CD14-positive monocyte (primary cell): ENCODE results near the gene RPRD1A. TPM values are rescaled to one million over a fixed set of nuclear protein-coding genes. Genes with fewer than 3 reads are reported as not detected.
A peak's percentile ranks its signal among the peaks of the same experiment; 100 is the strongest.

Experiments used
- DNase-seq, 3 donors: peaks; one replicate each; pipeline ENCODE4 v3.0.0-alpha.2; 2011 to 2022
- H2AFZ ChIP-seq: 2 replicates; pipeline ENCODE4 v1.6.0; 2012; ENCODE audit warnings: mild to moderate bottlenecking, low read depth, low read length, inconsistent platforms; ENCODE audit not compliant: insufficient read depth, poor library complexity, severe bottlenecking
- H3K27ac ChIP-seq, 2 donors: 1 replicate in 1 of 2; 2 replicates in 1 of 2; pipeline ENCODE4 v1.5.1; 2012 to 2013; ENCODE audit warnings: low read length in 2 of 2, control low read depth in 1 of 2, inconsistent platforms in 1 of 2, low read depth in 1 of 2, mild to moderate bottlenecking in 1 of 2
- H3K27me3 ChIP-seq, 2 donors: one replicate each; pipeline versions ENCODE4 v1.6.0 to v1.6.1; 2011 to 2013; ENCODE audit warnings: low read length in 2 of 2; ENCODE audit not compliant: control insufficient read depth in 2 of 2, insufficient read depth in 2 of 2
- H3K36me3 ChIP-seq, 2 donors: replicated peaks in 1 of 2; 1 replicate in 1 of 2; 2 replicates in 1 of 2; pipeline versions ENCODE4 v1.5.1 to v1.6.1; 2012 to 2013; ENCODE audit warnings: low read length in 2 of 2, control low read depth in 1 of 2, inconsistent platforms in 1 of 2, mild to moderate bottlenecking in 1 of 2; ENCODE audit not compliant: insufficient read depth in 2 of 2, control insufficient read depth in 1 of 2
- H3K4me1 ChIP-seq, 2 donors: 1 replicate in 1 of 2; 2 replicates in 1 of 2; pipeline versions ENCODE4 v1.5.1 to v1.6.1; 2012 to 2013; ENCODE audit warnings: low read length in 2 of 2, control low read depth in 1 of 2, inconsistent platforms in 1 of 2, mild to moderate bottlenecking in 1 of 2, moderate library complexity in 1 of 2; ENCODE audit not compliant: insufficient read depth in 2 of 2, control insufficient read depth in 1 of 2
- H3K4me2 ChIP-seq: replicated peaks from 2 replicates; pipeline ENCODE3; 2012; ENCODE audit warnings: low read length, moderate library complexity, mild to moderate bottlenecking; ENCODE audit not compliant: poor library complexity, severe bottlenecking; ENCODE audit errors: extremely low read depth
- H3K4me3 ChIP-seq, 3 experiments: fragments of 200-600 bp in 1 of 3; sonication (generic) in 1 of 3; replicated peaks in 1 of 3; 1 replicate in 2 of 3; 2 replicates in 1 of 3; pipeline ENCODE4 v1.5.1; 2011 to 2013; ENCODE audit warnings: low read length in 3 of 3, mild to moderate bottlenecking in 3 of 3, control low read depth in 2 of 3, low read depth in 2 of 3, inconsistent platforms in 1 of 3, moderate library complexity in 1 of 3
- H3K79me2 ChIP-seq: 2 replicates; pipeline ENCODE4 v1.6.0; 2012; ENCODE audit warnings: mild to moderate bottlenecking, control low read depth, inconsistent platforms, low read length, moderate library complexity; ENCODE audit not compliant: insufficient read depth
- H3K9ac ChIP-seq: 2 replicates; pipeline ENCODE4 v1.6.0; 2017; ENCODE audit warnings: low read length, mild to moderate bottlenecking; ENCODE audit not compliant: insufficient read depth, poor library complexity, severe bottlenecking
- H3K9me3 ChIP-seq, 2 donors: replicated peaks in 1 of 2; 1 replicate in 1 of 2; 2 replicates in 1 of 2; pipeline versions ENCODE4 v1.5.1 to v1.6.1; 2012 to 2013; ENCODE audit warnings: low read length in 2 of 2, control low read depth in 1 of 2; ENCODE audit not compliant: control insufficient read depth in 1 of 2, insufficient read depth in 1 of 2
- H4K20me1 ChIP-seq: 2 replicates; pipeline ENCODE4 v1.6.0; 2012; ENCODE audit warnings: mild to moderate bottlenecking, low read length, control low read depth, moderate library complexity; ENCODE audit not compliant: insufficient read depth
- H3K27ac Mint-ChIP-seq, 7 donors: one replicate each; pipeline ENCODE4 v1.8.0; 2020; ENCODE audit warnings: mild to moderate bottlenecking in 7 of 7, mixed read lengths in 7 of 7, moderate library complexity in 6 of 7, inconsistent platforms in 2 of 7
- H3K27me3 Mint-ChIP-seq, 3 donors: one replicate each; pipeline ENCODE4 v1.8.0; 2021 to 2022; ENCODE audit warnings: low read depth in 3 of 3, mild to moderate bottlenecking in 3 of 3, mixed read lengths in 3 of 3, moderate library complexity in 3 of 3, inconsistent platforms in 1 of 3
- H3K36me3 Mint-ChIP-seq, 2 donors: one replicate each; pipeline ENCODE4 v1.8.0; 2020; ENCODE audit warnings: mixed read lengths in 2 of 2, inconsistent platforms in 1 of 2, mild to moderate bottlenecking in 1 of 2
- H3K4me1 Mint-ChIP-seq: one replicate; pipeline ENCODE4 v1.8.0; 2020; ENCODE audit warnings: mild to moderate bottlenecking, mixed read lengths
- H3K4me3 Mint-ChIP-seq, 2 donors: one replicate each; pipeline ENCODE4 v1.8.0; 2020; ENCODE audit warnings: mild to moderate bottlenecking in 2 of 2, mixed read lengths in 2 of 2, moderate library complexity in 1 of 2
- H3K9me3 Mint-ChIP-seq, 7 donors: one replicate each; pipeline ENCODE4 v1.8.0; 2020 to 2022; ENCODE audit warnings: mixed read lengths in 7 of 7, mild to moderate bottlenecking in 6 of 7, moderate library complexity in 6 of 7, inconsistent platforms in 2 of 7
- WGBS: methylation state at CpG from one replicate; pipeline ENCODE4 v1.1.5; 2013; ENCODE audit warnings: missing lambda C conversion rate; ENCODE audit not compliant: insufficient coverage; 5-methylcytosine and 5-hydroxymethylcytosine counted together
- intact Hi-C, 2 donors: fragments of 100-400 bp; cut with micrococcal nuclease; formaldehyde crosslinking; loops; one replicate each; pipeline versions ENCODE4 v1.15.0 to v1.15.1; 2023
- polyA plus RNA-seq, 3 donors: library from polyadenylated mRNA; depleted of rRNA in 1 of 3; unstranded in 2 of 3; stranded (reverse) in 1 of 3; fragments of 300-500 nt in 2 of 3; fragments of >200 nt in 1 of 3; fragmentation: Illumina TruSeq in 2 of 3; gene quantifications; 1 replicate in 2 of 3; 2 replicates in 1 of 3; pipeline ENCODE4 v1.2.3, GENCODE V29; 2012 to 2021
- TF ChIP-seq, protein P1 (sequence below): fragments of 200-600 bp; IDR thresholded peaks from one replicate; pipeline ENCODE4 v1.8.0; 2022; ENCODE audit warnings: antibody characterized with exemption, mild to moderate bottlenecking

The RPRD1A gene
- polyA plus RNA-seq, 3 donors, result 10.0 to 30.3 (median 10.9) TPM

DNA sequence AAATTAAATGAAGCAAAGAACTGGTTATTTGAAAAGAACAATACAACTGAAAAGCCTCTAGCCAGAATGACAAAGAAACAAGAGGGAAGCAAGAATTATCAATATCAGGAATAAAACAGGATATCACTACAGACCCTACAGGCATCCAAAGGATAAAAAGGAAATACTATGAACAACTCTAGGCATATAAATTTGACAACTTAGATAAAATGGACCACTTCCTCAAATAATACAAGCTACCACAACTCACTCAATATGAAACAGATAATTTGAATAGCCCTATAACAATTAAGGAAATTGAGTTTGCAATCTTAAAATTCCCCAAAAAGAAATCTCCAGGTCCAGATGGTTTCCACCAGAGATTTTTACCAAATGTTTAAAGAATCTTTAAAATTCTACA is 19.8 kb downstream of the RPRD1A start:
- DNase-seq, result peak in 1 of 3 donors; percentile 14
- no peak overlapping the region for H3K4me3 Mint-ChIP-seq

DNA sequence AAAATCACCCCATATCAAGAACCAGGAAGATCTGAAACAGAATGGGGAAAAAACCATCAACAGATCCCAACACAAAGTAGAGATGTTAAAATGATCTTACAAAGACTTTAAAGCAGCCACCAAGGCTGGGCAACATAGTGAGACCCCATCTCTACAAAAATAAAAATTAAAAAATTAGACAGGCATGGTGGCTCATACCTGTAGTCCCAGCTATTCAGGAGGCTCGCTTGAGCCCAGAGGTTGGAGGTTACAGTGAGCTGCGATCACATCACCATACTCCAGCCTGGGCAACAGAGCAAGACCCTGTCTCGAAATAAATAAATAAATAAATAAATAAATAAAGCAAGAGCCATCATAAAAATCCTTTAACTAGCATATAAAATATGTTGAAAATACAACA is 20.5 kb downstream of the RPRD1A start:
- WGBS, result 100% methylated on average over 1 of the region's 3 CpGs
- Histone ChIP-seq H4K20me1 (peaks cover 67% of the 10 kb centered on the region), H3K4me2 (no peak overlapping the region), H3K79me2 (peaks cover 99% of the 10 kb centered on the region), H3K9ac (no peak overlapping the region), H3K4me1 (no peaks in the 10 kb centered on the region), H3K4me3 (no peak overlapping the region), H2AFZ (no peak overlapping the region), H3K27me3 (no peaks in the 10 kb centered on the region), H3K9me3 (peaks cover 0 to 4% of the 10 kb centered on the region in 2 donors), H3K27ac (no peak overlapping the region), H3K36me3 (no peaks in the 10 kb centered on the region)
- Mint-ChIP-seq H3K4me3 (no peak overlapping the region), H3K9me3 (peaks cover 2 to 12% (median 8%) of the 10 kb centered on the region in 7 donors), H3K27me3 (no peaks in the 10 kb centered on the region), H3K36me3 (peaks cover 4 to 13% of the 10 kb centered on the region in 2 donors), H3K27ac (peak overlapping the region in 2 of 7 donors; percentile 5 to 32), H3K4me1 (peaks cover 21% of the 10 kb centered on the region)
- intact Hi-C loops, result no loop called here
- TF ChIP-seq, protein P1, sequence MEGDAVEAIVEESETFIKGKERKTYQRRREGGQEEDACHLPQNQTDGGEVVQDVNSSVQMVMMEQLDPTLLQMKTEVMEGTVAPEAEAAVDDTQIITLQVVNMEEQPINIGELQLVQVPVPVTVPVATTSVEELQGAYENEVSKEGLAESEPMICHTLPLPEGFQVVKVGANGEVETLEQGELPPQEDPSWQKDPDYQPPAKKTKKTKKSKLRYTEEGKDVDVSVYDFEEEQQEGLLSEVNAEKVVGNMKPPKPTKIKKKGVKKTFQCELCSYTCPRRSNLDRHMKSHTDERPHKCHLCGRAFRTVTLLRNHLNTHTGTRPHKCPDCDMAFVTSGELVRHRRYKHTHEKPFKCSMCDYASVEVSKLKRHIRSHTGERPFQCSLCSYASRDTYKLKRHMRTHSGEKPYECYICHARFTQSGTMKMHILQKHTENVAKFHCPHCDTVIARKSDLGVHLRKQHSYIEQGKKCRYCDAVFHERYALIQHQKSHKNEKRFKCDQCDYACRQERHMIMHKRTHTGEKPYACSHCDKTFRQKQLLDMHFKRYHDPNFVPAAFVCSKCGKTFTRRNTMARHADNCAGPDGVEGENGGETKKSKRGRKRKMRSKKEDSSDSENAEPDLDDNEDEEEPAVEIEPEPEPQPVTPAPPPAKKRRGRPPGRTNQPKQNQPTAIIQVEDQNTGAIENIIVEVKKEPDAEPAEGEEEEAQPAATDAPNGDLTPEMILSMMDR, result no peak
- DNase-seq, result no peak

More for the DNA sequence above, 19.8 kb downstream of the RPRD1A start:
- peaks cover 60% of the 10 kb centered on the region for H4K20me1 ChIP-seq
- no peaks in the 10 kb centered on the region for H3K27me3 Mint-ChIP-seq
- no peak overlapping the region for H3K4me3 ChIP-seq
- peaks cover 0 to 6% of the 10 kb centered on the region in 2 donors for H3K9me3 ChIP-seq
- H3K27ac Mint-ChIP-seq, result peak overlapping the region in 2 of 7 donors; percentile 8 to 80
- no peaks in the 10 kb centered on the region for H3K36me3 ChIP-seq
- H3K9me3 Mint-ChIP-seq, result peaks cover 2 to 14% (median 10%) of the 10 kb centered on the region in 7 donors
- peaks cover 99% of the 10 kb centered on the region for H3K79me2 ChIP-seq
- no peak overlapping the region for H3K4me2 ChIP-seq
- TF ChIP-seq, protein P1, result no peak
- peaks cover 7 to 16% of the 10 kb centered on the region in 2 donors for H3K36me3 Mint-ChIP-seq
- H2AFZ ChIP-seq, result no peak overlapping the region
- H3K27ac ChIP-seq, result no peak overlapping the region
- no peak overlapping the region for H3K9ac ChIP-seq
- no peaks in the 10 kb centered on the region for H3K27me3 ChIP-seq
- peaks cover 16% of the 10 kb centered on the region for H3K4me1 Mint-ChIP-seq
- no peaks in the 10 kb centered on the region for H3K4me1 ChIP-seq
- intact Hi-C loops, result no loop called here
